ENCODE results near the gene TLE2. TPM values are rescaled to one million over a fixed set of nuclear protein-coding genes. Genes with fewer than 3 reads are reported as not detected.

The TLE2 gene
- total and polyA plus RNA-seq, 9 of the 15 experiments (the other 6 are each of a cell fraction or from before 2014, with no cell fraction given): 0.35 to 13.1 (median 6.2) TPM

DNA sequence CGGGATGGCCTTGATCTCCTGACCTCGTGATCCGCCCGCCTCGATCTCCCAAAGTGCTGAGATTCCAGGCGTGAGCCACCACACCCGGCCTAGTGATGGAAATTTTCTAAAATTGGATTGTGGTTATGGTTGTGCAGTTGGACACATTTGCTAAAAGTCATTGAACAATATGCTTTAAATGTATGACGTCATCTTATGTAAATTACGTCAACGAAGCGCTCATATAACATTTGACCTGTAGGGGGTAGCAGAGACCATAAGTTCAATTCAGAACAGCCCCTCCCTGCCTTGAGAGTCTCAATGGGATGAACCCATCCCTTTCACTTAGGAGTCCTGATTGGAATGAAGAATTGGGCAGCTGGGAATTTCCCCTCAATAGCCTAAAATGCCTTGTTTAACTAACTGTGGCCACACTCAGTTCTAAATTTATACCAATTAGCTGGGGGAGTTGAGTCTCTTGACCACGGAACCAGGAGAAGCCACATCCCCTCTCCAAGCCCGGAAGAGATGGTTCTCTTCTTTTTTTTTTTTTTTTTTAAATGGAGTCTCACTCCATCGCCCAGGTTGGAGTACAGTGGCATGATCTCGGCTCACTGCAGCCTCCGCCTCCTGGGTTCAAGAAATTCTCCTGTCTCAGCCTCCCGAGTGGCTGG lies 66.9 kb downstream of the TLE2 start (continued):
- TF ChIP-seq, protein P1, sequence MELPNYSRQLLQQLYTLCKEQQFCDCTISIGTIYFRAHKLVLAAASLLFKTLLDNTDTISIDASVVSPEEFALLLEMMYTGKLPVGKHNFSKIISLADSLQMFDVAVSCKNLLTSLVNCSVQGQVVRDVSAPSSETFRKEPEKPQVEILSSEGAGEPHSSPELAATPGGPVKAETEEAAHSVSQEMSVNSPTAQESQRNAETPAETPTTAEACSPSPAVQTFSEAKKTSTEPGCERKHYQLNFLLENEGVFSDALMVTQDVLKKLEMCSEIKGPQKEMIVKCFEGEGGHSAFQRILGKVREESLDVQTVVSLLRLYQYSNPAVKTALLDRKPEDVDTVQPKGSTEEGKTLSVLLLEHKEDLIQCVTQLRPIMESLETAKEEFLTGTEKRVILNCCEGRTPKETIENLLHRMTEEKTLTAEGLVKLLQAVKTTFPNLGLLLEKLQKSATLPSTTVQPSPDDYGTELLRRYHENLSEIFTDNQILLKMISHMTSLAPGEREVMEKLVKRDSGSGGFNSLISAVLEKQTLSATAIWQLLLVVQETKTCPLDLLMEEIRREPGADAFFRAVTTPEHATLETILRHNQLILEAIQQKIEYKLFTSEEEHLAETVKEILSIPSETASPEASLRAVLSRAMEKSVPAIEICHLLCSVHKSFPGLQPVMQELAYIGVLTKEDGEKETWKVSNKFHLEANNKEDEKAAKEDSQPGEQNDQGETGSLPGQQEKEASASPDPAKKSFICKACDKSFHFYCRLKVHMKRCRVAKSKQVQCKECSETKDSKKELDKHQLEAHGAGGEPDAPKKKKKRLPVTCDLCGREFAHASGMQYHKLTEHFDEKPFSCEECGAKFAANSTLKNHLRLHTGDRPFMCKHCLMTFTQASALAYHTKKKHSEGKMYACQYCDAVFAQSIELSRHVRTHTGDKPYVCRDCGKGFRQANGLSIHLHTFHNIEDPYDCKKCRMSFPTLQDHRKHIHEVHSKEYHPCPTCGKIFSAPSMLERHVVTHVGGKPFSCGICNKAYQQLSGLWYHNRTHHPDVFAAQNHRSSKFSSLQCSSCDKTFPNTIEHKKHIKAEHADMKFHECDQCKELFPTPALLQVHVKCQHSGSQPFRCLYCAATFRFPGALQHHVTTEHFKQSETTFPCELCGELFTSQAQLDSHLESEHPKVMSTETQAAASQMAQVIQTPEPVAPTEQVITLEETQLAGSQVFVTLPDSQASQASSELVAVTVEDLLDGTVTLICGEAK (IDR thresholded peaks at IDR 0.05): 0 out of 2 replicates have a peak, but pooled peaks have one; percentile 20
- TF ChIP-seq, protein P1 (CRISPR knock-in tag; IDR thresholded peaks at IDR 0.05): no peak
- TF ChIP-seq, protein P2, sequence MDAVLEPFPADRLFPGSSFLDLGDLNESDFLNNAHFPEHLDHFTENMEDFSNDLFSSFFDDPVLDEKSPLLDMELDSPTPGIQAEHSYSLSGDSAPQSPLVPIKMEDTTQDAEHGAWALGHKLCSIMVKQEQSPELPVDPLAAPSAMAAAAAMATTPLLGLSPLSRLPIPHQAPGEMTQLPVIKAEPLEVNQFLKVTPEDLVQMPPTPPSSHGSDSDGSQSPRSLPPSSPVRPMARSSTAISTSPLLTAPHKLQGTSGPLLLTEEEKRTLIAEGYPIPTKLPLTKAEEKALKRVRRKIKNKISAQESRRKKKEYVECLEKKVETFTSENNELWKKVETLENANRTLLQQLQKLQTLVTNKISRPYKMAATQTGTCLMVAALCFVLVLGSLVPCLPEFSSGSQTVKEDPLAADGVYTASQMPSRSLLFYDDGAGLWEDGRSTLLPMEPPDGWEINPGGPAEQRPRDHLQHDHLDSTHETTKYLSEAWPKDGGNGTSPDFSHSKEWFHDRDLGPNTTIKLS (IDR thresholded peaks at IDR 0.05; ENCODE audit: borderline replicate concordance, low read depth): no peak
- TF ChIP-seq L3MBTL2 (IDR thresholded peaks at IDR 0.05): peak; percentile 40
- TF ChIP-seq NCOA2 (IDR thresholded peaks at IDR 0.05; ENCODE audit: partially characterized antibody in 2 of 2): no peak
- TF ChIP-seq, protein P3, sequence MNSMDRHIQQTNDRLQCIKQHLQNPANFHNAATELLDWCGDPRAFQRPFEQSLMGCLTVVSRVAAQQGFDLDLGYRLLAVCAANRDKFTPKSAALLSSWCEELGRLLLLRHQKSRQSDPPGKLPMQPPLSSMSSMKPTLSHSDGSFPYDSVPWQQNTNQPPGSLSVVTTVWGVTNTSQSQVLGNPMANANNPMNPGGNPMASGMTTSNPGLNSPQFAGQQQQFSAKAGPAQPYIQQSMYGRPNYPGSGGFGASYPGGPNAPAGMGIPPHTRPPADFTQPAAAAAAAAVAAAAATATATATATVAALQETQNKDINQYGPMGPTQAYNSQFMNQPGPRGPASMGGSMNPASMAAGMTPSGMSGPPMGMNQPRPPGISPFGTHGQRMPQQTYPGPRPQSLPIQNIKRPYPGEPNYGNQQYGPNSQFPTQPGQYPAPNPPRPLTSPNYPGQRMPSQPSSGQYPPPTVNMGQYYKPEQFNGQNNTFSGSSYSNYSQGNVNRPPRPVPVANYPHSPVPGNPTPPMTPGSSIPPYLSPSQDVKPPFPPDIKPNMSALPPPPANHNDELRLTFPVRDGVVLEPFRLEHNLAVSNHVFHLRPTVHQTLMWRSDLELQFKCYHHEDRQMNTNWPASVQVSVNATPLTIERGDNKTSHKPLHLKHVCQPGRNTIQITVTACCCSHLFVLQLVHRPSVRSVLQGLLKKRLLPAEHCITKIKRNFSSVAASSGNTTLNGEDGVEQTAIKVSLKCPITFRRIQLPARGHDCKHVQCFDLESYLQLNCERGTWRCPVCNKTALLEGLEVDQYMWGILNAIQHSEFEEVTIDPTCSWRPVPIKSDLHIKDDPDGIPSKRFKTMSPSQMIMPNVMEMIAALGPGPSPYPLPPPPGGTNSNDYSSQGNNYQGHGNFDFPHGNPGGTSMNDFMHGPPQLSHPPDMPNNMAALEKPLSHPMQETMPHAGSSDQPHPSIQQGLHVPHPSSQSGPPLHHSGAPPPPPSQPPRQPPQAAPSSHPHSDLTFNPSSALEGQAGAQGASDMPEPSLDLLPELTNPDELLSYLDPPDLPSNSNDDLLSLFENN (IDR thresholded peaks at IDR 0.05; ENCODE audit: low read depth in 2 of 2, low read length in 2 of 2): no peak
- TF ChIP-seq TAF1 (IDR thresholded peaks at IDR 0.05; ENCODE audit: control insufficient read depth, extremely low read depth, insufficient read depth, low read length, severe bottlenecking): no peak
- TF ChIP-seq, protein P4, sequence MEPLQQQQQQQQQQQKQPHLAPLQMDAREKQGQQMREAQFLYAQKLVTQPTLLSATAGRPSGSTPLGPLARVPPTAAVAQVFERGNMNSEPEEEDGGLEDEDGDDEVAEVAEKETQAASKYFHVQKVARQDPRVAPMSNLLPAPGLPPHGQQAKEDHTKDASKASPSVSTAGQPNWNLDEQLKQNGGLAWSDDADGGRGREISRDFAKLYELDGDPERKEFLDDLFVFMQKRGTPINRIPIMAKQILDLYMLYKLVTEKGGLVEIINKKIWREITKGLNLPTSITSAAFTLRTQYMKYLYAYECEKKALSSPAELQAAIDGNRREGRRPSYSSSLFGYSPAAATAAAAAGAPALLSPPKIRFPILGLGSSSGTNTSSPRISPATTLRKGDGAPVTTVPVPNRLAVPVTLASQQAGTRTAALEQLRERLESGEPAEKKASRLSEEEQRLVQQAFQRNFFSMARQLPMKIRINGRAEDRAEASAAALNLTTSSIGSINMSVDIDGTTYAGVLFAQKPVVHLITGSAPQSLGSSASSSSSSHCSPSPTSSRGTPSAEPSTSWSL (CRISPR knock-in tag; IDR thresholded peaks at IDR 0.05; ENCODE audit: borderline replicate concordance): no peak
- no peak for TF ChIP-seq BMI1 (IDR thresholded peaks at IDR 0.05; ENCODE audit: low read length)
